Measurements from ENCODE around the gene PML.
"Not testable (repeated sequence)": the region's sequence is repeated elsewhere in the genome, so short reads cannot be mapped to it uniquely, and the experiment has no call there.

PML gene

DNA sequence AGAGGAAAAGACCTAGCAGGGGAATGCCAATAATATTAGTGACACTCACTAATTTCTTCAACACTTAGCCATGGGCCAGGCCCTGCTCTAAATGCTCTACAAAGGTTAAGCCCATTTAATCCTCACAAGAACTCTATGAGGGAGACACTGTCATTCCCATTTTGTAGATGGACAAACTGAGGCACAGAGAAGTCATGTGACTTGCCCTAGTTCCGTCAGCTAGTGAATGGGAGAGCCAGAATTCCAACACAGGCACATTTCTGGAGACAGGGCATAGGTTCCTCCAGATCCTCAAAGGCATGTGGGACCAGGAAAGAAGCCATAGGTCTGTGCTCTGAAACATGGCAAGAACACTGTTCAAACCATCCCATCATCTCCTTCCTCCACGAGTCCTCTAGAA lies 36.7 kb upstream of the PML start:
- no peak for DNase-seq (ENCODE audit: low read depth)

DNA sequence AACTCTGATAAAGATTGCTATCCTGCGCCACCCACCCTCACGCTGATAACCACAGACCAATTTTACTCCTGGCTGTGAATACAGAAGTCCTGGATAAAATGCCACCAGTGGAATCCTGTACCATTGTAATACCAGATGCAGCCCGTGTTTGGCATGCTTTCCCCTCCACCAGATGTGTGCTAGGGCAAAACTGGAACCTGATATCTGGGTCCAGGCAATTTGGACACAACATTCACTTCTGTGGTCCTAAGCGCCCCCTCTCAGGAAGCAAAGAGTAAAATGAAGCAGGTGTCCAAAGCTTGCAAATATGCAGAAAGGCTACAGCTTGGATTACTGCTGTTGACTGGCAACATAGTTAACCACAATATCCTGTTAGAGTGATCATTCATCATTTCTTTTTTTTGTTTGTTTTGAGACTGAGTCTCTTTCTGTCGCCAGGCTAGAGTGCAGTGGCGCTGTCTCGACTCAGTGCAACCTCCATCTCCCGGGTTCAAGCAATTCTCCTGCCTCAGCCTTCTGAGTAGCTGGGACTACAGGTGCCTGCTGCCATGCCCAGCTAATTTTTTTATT lies 35.4 kb upstream of the PML start:
- no peak for DNase-seq (ENCODE audit: low read depth)

DNA sequence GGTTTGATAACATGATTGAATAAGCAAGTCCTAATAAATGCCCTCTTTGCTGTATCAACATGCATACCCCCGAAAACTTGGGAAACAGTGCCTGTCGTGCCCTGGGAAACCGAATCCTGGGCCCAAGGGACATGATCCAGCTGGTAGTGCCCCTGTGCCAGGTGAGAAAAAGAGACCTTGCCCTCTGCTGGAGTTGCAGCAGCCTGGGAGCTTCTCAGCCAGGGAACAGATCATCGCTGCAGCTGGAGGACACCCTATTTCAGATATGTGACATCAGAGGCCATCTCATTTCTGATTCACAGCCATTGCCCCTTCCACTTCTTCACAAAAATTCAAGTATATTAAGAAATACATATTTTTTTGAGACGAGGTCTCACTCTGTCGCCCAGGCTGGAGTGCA lies 34.7 kb upstream of the PML start:
- DNase-seq (ENCODE audit: low read depth), result no peak

DNA sequence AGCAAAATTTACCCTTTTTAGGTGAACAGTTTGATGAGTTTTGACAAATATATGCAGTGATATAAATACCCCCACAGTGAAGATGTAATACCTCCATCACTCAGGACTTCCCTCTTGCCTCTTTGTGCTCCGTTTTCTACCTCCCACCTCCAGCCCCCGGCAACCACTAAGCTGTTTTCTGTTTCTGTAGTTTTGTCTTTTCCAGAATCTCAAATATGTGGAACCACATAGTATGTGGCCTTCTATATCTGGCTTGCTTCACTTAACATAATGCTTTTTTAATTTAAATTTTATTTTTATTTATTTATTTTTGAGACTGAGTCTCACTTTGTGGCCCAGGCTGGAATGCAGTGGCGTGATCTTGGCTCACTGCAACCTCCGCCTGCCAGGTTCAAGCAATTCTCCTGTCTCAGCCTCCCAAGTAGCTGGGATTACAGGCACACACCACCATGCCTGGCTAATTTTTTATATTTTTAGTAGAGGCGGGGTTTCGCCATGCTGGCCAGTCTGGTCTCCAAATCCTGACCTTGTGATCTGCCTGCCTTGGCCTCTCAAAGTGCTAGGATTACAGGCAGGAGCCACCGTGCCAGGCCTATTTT lies 33.9 kb upstream of the PML start:
- not testable (repeated sequence) for DNase-seq (ENCODE audit: low read depth)

DNA sequence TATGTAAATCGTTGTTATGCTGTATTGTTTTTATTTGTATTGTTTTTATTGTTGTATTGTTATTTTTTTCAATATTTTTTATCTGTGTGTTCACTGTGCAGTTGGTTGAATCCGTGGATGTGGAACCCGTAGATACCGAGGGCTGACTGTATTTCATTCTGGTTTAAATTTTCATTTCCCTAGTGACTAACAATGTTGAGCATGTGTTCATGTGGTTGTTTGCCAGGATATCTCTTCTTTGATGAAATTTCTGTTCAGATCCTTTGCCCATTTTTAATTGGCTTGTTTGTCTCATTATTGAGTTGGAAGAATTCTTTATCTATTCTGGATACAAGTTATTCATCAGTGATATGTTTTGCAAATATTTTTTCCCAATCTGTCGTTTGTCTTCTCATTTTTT lies 32.1 kb upstream of the PML start:
- no peak for DNase-seq (ENCODE audit: low read depth)

DNA sequence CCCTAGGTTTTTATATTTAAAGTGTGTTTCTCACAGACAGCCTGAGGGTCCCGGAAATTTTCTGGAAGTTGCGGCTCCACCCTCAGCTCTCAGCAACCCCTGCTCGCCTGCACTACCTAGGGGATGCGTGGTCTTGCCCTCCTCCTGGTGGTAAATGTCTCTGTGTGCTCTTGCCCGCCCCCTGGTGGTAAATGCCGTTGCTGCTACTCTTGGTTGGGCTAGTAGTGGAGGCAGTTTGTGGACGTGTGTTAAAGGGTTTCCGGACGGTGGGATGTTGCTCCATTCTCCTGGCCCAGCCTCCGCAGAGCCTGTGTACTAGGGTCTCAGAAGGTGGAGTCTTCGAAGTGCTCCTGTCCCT lies 29.8 kb upstream of the PML start:
- DNase-seq (ENCODE audit: low read depth), result peak; percentile 56

DNA sequence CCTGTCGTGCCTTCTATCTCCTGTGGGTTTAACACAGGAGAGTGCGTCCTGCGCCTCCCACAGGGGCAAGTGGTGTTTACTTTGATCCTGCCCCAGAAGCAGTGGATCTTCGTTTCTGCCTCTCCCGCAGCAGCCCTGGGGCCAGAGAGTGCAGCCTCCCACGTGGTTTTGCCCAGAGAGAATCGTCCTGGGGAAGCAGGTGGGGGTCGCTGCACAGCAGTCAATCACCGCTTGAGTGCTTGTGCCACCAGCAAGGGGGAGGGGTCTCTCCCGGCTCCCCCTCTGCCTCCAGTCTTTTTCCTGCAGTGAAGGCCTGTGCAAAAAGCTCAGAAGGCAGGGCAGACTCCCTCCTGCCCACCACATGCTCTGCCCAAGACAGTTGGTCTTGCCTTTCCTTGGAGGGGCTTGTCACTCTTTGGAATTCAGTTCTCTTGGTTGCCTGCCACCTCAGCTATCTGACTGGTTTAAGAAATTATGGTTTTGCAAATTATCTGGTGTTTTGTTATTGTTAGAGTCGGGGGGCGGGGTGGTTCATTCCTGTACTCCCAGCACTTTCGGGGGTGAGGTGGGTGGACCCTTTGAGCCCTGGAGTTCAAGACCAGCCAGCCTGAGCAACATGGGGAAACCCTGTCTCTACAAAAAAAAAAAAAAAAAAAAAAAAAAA lies 29.3 kb upstream of the PML start:
- no peak for DNase-seq (ENCODE audit: low read depth)

DNA sequence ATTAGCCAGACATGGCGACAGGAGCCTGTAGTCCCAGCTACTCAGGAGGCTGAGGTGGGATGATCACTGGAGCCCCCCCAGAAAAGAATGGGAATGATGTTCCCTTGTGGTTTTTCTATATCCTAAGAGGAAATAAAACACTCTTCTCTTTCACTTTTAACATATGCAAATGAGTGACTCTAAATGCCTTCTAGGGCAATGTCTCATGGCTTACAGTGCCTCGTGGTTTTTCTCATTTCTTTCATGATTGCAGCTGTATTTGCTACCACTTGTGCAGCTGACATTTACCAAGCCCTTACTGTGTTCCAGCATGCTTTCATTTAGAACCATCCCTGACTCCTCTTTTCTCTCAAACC lies 28.8 kb upstream of the PML start:
- DNase-seq (ENCODE audit: low read depth), result no peak

DNA sequence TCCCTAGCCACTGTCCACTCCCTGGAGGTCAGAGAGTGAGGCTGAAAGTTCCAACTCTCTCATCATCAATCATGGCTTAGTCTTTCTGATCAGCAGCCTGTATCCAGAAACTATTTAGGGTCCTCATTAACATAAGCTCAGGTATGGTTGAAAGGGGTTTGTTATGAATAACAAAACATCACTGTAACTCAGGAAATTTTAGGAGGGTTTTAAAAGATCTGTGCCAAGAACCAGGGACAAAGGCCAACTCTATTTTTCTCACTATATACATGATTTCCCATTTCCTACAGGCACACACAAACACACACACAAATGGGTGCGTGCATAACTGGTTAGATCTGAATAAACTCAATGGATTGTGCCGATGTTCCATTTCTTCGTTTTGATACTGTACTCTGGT lies 26.1 kb upstream of the PML start:
- no peak for DNase-seq (ENCODE audit: low read depth)

DNA sequence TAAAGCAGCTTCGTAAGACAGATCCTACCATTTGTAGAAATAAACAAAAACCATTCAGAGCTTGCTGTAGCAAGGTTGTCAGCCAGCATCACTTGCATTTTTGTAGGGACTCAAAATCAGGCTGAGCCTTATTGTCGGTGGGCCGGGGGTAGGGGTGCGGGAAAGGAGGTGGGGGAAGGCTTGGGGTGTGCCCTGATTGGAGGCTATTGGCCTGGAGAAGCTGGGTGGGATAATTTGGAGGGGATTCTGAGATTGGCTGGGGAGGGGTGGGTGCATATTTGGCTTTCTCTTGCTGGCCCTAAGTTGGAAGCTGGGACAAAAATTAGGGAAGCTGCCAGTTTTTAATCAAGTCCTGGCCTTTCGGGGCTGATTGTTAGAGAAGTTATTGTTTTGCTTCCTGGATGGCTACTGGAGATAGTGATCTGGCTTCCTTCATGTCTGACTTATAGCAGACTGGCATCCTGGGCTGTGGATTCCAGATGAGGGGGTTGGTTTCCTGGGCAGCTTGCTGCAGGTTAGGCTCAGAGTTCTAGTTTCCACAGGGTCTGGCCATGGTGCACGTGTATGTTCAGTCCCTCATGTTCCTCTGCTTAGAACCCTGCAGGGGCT lies 25.3 kb upstream of the PML start:
- DNase-seq (ENCODE audit: low read depth), result no peak

DNA sequence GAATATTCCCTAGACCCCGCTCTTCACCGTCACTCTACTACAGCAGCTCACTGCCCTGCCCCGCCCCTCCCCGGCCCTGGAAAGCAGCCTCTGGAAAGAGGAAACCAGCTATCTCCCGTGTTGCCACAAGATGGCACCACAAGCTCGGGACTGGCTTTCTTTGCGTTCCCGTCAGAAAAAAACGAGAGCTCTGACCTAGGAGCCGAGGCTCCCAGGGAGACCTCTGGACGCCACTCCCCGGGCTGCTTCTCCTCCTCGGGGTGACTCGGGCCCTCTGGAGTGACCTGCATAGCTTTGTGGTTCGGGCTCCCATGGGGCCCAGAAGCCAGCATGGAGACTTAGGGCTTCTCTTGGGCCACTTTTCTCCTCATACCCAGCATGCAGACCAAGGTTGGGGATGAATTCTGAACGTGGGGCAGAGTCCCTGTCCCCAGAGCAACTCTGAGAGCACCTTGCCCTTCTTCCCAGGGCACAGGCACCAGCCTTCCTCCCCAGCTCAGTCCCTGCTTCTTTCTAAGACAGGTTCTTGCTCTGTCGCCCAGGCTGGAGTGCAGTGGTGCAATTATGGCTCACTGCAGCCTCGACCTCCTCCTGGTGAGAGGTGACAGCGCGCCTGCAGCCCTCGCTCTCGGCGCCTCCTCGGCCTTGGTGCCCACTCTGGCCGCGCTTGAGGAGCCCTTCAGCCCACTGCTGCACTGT lies 21.4 kb upstream of the PML start:
- DNase-seq (ENCODE audit: low read depth), result peak; percentile 70

DNA sequence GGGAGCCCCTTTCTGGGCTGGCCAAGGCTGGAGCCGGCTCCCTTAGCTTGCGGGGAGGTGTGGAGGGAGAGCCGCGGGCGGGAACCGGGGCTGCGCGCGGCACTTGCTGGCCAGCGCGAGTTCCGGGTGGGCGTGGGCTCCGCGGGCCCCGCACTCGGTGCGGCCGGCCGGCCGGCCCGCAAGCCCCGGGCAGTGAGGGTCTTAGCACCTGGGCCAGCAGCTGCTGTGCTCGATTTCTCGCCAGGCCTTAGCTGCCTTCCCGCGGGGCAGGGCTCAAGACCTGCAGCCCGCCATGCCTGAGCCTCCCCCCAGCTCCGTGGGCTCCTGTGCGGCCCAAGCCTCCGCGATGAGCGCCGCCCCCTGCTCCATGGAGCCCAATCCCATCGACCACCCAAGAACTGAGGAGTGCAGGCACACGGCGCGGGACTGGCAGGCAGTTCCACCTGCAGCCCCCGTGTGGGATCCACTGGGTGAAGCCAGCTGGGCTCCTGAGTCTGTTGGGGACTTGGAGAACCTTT lies 20.8 kb upstream of the PML start:
- DNase-seq (ENCODE audit: low read depth), result not testable (repeated sequence)

DNA sequence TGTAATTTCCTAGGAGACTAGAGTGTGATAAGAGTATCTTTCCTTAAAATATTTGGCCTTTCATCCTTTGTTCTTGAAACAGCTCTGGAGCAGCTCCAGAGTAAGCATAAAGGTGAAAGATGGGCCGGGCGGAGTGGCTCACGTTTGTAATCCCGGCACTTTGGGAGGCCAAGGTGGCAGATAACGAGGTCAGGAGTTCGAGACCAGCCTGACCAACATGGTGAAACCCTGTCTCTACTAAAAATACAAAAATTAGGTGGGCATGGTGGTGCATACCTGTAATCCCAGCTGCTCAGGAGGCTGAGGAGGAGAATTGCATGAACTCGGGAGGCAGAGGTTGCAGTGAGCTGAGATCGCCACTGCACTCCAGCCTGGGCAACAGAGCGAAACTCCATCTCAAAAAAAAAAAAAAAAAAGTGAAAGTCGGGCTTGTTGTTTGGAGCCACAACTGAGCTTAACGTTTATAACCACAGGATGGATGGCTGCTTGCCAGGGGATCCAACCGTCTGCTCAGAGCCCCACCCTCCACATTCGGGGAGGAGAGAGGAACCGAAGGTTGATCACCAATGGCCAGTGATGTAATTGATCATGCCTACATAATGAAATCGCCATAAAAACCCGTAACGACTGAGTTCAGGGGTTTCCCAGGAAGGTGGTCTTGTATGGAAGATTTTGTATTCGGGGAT lies 18.9 kb upstream of the PML start:
- not testable (repeated sequence) for DNase-seq (ENCODE audit: low read depth)

DNA sequence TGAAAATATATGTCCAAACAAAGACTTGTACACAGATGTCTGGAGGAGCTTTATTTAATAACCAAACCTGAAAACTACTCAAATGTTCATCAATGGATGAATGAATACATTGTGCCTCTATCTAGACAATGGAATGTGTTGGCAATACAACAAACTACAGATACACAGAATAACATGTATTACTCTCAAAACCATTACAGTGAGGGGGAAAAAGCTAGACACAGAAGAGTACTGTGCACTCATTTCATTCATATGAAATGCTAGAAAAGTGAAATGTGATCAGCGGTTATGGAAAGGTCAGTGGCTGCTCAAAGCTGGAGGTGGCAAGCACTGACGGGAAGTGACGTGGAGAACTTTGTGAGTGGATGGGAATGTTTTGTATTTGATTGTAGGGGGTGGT lies 15.6 kb upstream of the PML start:
- no peak for DNase-seq (ENCODE audit: low read depth)

DNA sequence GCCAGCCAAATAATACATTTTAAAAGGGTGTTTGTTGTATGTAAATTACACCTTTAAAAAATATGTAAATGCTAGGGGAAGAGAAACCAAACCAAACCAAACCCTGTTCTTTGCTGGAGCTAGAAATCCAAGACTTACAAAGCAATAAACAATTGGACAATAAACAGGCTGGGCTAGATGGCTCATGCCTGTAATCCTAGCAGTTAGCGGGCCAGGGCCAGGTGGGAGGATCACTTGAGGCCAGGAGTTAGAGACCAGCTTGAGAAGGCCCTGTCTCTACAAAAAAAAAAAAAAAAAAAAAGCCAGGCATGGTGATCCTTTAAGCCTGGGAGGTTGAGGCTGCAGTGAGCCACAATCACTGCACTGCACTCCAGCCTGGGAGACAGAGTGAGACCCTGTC lies 14.9 kb upstream of the PML start:
- DNase-seq (ENCODE audit: low read depth), result no peak

DNA sequence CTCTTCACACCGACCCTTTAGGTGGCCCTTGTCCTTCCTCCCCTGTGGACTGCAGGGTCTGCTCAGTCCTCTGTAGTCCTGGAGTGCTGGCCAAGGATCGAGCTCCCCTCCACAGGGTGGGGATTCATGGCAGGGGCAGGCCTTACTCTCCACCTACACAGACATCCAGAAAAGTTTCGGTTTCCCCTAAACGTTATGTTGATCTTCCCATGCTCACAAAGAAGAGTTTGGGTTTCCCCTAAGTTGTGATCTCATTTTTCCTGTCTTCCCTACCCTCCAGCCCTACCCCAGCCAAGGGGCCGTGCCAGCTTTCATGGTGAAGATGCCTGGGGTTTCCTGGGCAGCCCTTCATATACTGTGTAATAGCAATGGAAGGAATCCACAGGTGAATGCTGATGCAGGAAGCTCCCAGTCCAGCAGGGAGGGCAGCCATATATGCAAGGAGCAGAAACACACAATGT lies 12.7 kb upstream of the PML start:
- no peak for DNase-seq (ENCODE audit: low read depth)

DNA sequence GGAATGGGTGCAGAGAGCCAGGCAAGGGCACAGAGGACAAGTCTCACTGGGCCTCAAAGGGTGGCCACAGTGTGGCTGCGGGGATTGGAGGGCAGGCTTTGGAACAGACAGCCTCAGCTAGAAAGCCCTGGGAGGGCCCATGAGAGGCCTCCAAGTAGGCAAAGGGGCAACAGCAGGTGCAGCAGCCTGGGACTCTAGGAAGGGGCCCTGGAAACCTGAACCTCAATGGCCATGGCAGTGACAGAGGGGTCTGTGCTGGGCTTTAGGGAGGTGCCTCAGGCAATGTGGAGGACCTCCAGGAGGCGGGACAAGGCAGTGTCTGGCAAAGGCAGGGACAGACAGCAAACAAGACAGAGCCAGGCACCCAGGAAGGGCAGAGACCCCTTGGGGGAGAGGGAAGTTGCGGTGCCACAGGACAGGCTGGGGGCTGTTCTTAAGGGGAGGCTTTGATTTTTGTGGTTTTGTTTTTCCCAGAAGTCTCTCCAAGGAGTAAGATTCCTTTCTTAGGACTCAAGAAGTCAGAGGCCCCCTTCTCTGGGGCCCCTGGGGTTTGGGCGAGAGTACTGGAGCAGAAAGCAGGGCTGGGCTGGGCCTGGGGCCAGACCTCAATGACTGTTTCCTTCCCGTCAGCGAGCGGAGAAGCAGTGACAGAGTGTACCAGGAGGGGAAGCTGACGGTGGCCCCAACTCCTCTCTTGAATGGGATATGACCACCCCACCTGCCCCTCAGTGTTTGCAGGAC lies 12.1 kb upstream of the PML start:
- peak; percentile 92 for DNase-seq (ENCODE audit: low read depth)

DNA sequence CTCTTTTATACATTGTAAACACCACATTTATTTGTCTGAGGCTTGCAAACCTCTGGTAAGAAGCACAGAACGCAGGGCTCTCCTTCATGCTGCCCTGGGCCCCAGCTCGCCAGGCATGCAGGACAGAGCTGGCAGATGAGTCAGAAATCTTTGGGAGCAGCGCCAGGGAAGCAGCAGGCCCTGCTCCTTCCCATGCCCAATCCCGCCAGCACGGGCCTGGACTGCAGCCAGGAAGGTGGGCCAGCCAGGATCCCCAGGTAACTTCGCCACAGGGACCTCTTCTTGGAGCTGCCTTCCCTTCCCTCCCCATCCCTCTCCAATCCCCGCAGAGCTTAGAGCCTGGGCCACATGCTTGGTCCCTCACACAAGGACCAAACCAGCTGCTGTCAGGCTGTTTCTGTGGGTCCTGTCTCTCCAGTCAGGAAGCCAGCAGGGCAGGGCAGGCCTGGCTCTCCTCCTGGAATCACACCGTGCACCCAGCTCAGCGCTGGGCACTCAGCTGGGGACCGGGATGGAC lies 11.2 kb upstream of the PML start:
- DNase-seq (ENCODE audit: low read depth), result peak; percentile 72

DNA sequence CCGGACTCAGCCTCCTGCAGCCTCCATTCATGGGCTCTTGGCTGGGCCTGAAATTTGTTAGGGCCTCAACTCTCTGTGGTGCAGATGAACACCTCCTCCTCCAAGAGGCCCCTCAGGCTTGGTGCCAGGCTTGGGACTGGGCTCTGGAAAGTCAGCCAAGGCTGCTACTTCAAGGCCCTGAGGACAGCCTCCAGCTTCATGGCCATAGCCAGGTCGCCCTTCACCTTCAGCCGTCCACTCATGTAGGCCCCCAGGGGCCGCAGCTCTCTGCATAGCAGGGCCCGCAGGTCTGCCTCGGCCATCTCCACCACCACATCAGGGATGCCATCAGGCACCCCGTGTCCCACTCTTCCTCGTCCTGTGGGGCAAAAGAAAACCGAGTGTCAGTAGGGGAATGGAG lies 10.7 kb upstream of the PML start:
- DNase-seq (ENCODE audit: low read depth), result no peak

DNA sequence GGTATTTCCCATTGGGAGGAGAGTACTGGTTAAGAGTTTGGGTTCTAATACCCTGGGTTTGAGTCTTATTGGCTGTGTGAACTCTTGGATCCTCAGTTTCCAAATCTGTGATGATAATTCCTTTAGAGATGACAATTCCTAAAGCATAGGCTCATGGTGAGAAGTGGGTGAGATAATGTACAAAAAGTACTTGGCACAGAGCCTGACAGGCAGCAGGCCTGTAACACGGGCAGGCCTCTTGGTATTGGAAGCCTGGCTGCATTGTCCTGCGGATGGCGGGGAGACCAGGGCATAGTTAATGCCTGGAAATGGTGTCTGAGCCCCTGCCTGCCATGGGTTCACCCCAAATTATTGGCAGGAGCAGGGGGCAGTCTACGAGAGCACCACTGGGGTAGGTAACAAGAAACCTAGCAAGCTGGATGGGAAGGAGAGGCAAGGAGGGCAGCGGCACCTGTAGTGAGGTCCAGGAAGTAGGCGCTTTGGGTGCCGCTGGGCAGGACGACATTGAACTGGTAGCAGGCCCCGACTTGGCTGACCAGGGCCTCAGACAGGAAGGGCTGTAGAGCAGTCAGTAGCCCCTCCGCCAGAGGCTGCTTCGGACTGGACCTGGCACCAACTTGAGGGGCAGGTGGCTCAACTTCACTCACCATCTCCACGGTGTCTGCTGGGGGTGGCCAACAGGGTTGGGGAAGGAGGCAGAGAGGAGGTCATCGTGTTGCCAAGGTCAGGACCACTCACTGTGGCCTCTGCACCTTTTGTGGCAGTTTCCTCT lies 10.1 kb upstream of the PML start:
- no peak for DNase-seq (ENCODE audit: low read depth)
